ENCODE results near the gene TJP1. TPM values are rescaled to one million over a fixed set of nuclear protein-coding genes. Genes with fewer than 3 reads are reported as not detected.
"Not testable (repeated sequence)": the region's sequence is repeated elsewhere in the genome, so short reads cannot be mapped to it uniquely, and the experiment has no call there.

TJP1 gene
- total RNA-seq, 2 experiments from 2014 or later, result not detected

GRCh38 chr15:29699791-29700190, 122.5 kb downstream of the TJP1 start:
- DNase-seq, result no peak
- Mint-ChIP-seq H3K4me1 (ENCODE audit: low read depth) (no peaks in the 10 kb centered on the region), H3K9me3 (peaks cover under 1% of the 10 kb centered on the region), H3K36me3 (no peaks in the 10 kb centered on the region), H3K4me3 (no peak overlapping the region), H3K27ac (no peak overlapping the region), H3K27me3 (no peaks in the 10 kb centered on the region)
- POLR2A ChIA-PET, result no interaction called here
- CTCF ChIA-PET, result no interaction called here
- intact Hi-C loops (cut with micrococcal nuclease), result no loop called here

GRCh38 chr15:29698030-29698701, 124.1 kb downstream of the TJP1 start:
- peaks cover 6% of the 10 kb centered on the region for H3K9me3 Mint-ChIP-seq
- CTCF ChIA-PET, result no interaction called here
- no peaks in the 10 kb centered on the region for H3K27me3 Mint-ChIP-seq
- POLR2A ChIA-PET, result no interaction called here
- H3K36me3 Mint-ChIP-seq, result no peaks in the 10 kb centered on the region
- DNase-seq, result no peak
- no peaks in the 10 kb centered on the region for H3K4me1 Mint-ChIP-seq (ENCODE audit: low read depth)
- intact Hi-C loops (cut with micrococcal nuclease), result no loop called here
- no peak overlapping the region for H3K4me3 Mint-ChIP-seq
- no peak overlapping the region for H3K27ac Mint-ChIP-seq

GRCh38 chr15:29696950-29697738, 125.1 kb downstream of the TJP1 start:
- peaks cover 6% of the 10 kb centered on the region for H3K9me3 Mint-ChIP-seq
- no peak overlapping the region for H3K4me3 Mint-ChIP-seq
- ChIA-PET CTCF (no interaction called here), POLR2A (no interaction called here)
- no peak for DNase-seq
- H3K36me3 Mint-ChIP-seq, result no peaks in the 10 kb centered on the region
- intact Hi-C loops (cut with micrococcal nuclease), result no loop called here
- H3K4me1 Mint-ChIP-seq (ENCODE audit: low read depth), result no peaks in the 10 kb centered on the region
- peaks cover 3% of the 10 kb centered on the region for H3K27me3 Mint-ChIP-seq
- no peak overlapping the region for H3K27ac Mint-ChIP-seq

GRCh38 chr15:29696506-29696905, 125.8 kb downstream of the TJP1 start:
- DNase-seq; CTCF ChIA-PET; H3K27ac Mint-ChIP-seq; H3K27me3 Mint-ChIP-seq; POLR2A ChIA-PET; H3K4me1 Mint-ChIP-seq (ENCODE audit: low read depth); H3K36me3 Mint-ChIP-seq; H3K9me3 Mint-ChIP-seq; H3K4me3 Mint-ChIP-seq; intact Hi-C loops (cut with micrococcal nuclease): not testable (repeated sequence)

- Mint-ChIP-seq H3K36me3 (no peaks in the 10 kb centered on the region), H3K27me3 (peaks cover 3% of the 10 kb centered on the region), H3K9me3 (peaks cover 6% of the 10 kb centered on the region), H3K27ac (no peak overlapping the region), H3K4me1 (ENCODE audit: low read depth) (no peaks in the 10 kb centered on the region), H3K4me3 (no peak overlapping the region)
- ChIA-PET POLR2A (no interaction called here), CTCF (no interaction called here)
- no peak for DNase-seq
- intact Hi-C loops (cut with micrococcal nuclease), result no loop called here
Observed at GRCh38 chr15:29695489-29696167, 126.6 kb downstream of the TJP1 start.

GRCh38 chr15:29693225-29693624, 129.0 kb downstream of the TJP1 start:
- H3K27me3 Mint-ChIP-seq, result peaks cover 6% of the 10 kb centered on the region
- DNase-seq, result no peak
- ChIA-PET POLR2A (no interaction called here), CTCF (no interaction called here)
- H3K4me1 Mint-ChIP-seq (ENCODE audit: low read depth), result no peaks in the 10 kb centered on the region
- intact Hi-C loops (cut with micrococcal nuclease), result no loop called here
- H3K36me3 Mint-ChIP-seq, result no peaks in the 10 kb centered on the region
- H3K27ac Mint-ChIP-seq, result no peak overlapping the region
- peaks cover 6% of the 10 kb centered on the region for H3K9me3 Mint-ChIP-seq
- no peak overlapping the region for H3K4me3 Mint-ChIP-seq

GRCh38 chr15:29692527-29692926, 129.7 kb downstream of the TJP1 start:
- no peak for DNase-seq
- ChIA-PET POLR2A (no interaction called here), CTCF (no interaction called here)
- Mint-ChIP-seq H3K27ac (no peak overlapping the region), H3K27me3 (peaks cover 6% of the 10 kb centered on the region), H3K9me3 (peaks cover 6% of the 10 kb centered on the region), H3K4me1 (ENCODE audit: low read depth) (no peaks in the 10 kb centered on the region), H3K36me3 (no peaks in the 10 kb centered on the region), H3K4me3 (no peak overlapping the region)
- intact Hi-C loops (cut with micrococcal nuclease), result no loop called here

GRCh38 chr15:29690765-29691475, 131.3 kb downstream of the TJP1 start:
- H3K27ac Mint-ChIP-seq, result no peak overlapping the region

GRCh38 chr15:29689287-29689986, 132.8 kb downstream of the TJP1 start:
- Mint-ChIP-seq H3K27me3 (peaks cover 6% of the 10 kb centered on the region), H3K36me3 (no peaks in the 10 kb centered on the region), H3K9me3 (peaks cover 4% of the 10 kb centered on the region), H3K27ac (no peak overlapping the region), H3K4me1 (ENCODE audit: low read depth) (no peaks in the 10 kb centered on the region), H3K4me3 (no peak overlapping the region)
- DNase-seq, result no peak
- ChIA-PET CTCF (no interaction called here), POLR2A (no interaction called here)
- intact Hi-C loops (cut with micrococcal nuclease), result no loop called here

More at GRCh38 chr15:29690765-29691475, 131.3 kb downstream of the TJP1 start:
- Mint-ChIP-seq H3K36me3 (no peaks in the 10 kb centered on the region), H3K4me3 (no peak overlapping the region), H3K4me1 (ENCODE audit: low read depth) (no peaks in the 10 kb centered on the region), H3K9me3 (peaks cover 7% of the 10 kb centered on the region), H3K27me3 (peaks cover 6% of the 10 kb centered on the region)
- no peak for DNase-seq
- ChIA-PET CTCF (no interaction called here), POLR2A (no interaction called here)
- intact Hi-C loops (cut with micrococcal nuclease), result no loop called here

GRCh38 chr15:29688506-29689286, 133.6 kb downstream of the TJP1 start:
- CTCF ChIA-PET, result no interaction called here
- H3K4me1 Mint-ChIP-seq (ENCODE audit: low read depth), result no peaks in the 10 kb centered on the region
- H3K27me3 Mint-ChIP-seq, result peaks cover 6% of the 10 kb centered on the region
- H3K9me3 Mint-ChIP-seq, result peaks cover 2% of the 10 kb centered on the region
- intact Hi-C loops (cut with micrococcal nuclease), result no loop called here
- no peak overlapping the region for H3K27ac Mint-ChIP-seq
- no peaks in the 10 kb centered on the region for H3K36me3 Mint-ChIP-seq
- H3K4me3 Mint-ChIP-seq, result no peak overlapping the region
- no peak for DNase-seq
- POLR2A ChIA-PET, result no interaction called here

GRCh38 chr15:29687939-29688505, 134.2 kb downstream of the TJP1 start:
- peaks cover 2% of the 10 kb centered on the region for H3K9me3 Mint-ChIP-seq
- no peaks in the 10 kb centered on the region for H3K36me3 Mint-ChIP-seq
- H3K4me3 Mint-ChIP-seq, result no peak overlapping the region
- H3K4me1 Mint-ChIP-seq (ENCODE audit: low read depth), result no peaks in the 10 kb centered on the region
- peaks cover 6% of the 10 kb centered on the region for H3K27me3 Mint-ChIP-seq
- ChIA-PET CTCF (no interaction called here), POLR2A (no interaction called here)
- no peak overlapping the region for H3K27ac Mint-ChIP-seq
- intact Hi-C loops (cut with micrococcal nuclease), result no loop called here
- DNase-seq, result no peak
